Measurements from ENCODE around the gene PIGU.

PIGU gene

GRCh38 chr20:34575271-34575670 is 101.6 kb downstream of the PIGU start:
- DNase-seq: no peak

- no peak for DNase-seq
These were observed 102.0 kb downstream of the PIGU start for GRCh38 chr20:34574861-34575260.

DNA sequence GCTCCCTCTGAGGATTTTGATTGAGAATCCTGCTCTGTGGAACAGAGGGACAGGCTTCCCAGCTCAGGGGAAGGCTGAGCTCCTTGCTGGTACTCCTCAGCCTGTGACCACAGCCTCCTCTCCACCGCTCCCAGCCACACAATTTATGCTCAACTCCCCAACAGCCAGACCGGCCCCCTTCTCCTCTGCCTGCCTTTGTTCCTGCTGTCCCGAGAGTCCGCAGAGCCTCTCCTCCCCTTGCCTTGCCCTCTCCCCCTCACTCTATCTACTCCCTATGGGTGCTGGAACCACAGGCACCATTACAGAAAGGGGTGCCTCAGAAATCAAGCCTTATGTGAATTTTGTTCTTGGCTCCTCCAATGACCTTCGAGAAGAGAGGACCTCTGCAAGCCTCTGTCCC is 102.5 kb downstream of the PIGU start:
- DNase-seq: no peak

GRCh38 chr20:34573541-34574300 is 103.2 kb downstream of the PIGU start:
- no peak for DNase-seq

DNA sequence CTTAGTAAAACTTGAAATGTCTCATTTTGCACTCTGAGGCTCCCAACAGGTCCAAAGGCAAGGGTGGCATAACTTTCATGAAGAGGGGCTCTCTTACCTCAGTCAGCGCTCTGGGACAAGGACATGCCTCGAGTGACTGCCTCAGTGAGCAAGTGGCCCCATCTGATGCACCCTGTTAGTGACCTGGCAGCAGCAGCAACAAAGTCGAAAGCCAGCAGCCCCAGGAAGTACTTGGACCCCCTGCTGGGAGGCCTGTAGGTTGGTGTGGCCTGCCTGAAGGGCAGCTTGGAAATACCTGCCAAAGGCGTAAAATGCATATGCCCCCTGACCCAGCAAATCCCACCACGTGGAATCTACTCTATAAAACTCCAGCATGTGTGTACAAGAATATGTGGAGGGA is 105.1 kb downstream of the PIGU start:
- DNase-seq: no peak

GRCh38 chr20:34570859-34571306 is 106.0 kb downstream of the PIGU start:
- no peak for DNase-seq

GRCh38 chr20:34569598-34569997 is 107.3 kb downstream of the PIGU start:
- no peak for DNase-seq

- DNase-seq: no peak
These were observed 108.7 kb downstream of the PIGU start for GRCh38 chr20:34567892-34568865.

DNA sequence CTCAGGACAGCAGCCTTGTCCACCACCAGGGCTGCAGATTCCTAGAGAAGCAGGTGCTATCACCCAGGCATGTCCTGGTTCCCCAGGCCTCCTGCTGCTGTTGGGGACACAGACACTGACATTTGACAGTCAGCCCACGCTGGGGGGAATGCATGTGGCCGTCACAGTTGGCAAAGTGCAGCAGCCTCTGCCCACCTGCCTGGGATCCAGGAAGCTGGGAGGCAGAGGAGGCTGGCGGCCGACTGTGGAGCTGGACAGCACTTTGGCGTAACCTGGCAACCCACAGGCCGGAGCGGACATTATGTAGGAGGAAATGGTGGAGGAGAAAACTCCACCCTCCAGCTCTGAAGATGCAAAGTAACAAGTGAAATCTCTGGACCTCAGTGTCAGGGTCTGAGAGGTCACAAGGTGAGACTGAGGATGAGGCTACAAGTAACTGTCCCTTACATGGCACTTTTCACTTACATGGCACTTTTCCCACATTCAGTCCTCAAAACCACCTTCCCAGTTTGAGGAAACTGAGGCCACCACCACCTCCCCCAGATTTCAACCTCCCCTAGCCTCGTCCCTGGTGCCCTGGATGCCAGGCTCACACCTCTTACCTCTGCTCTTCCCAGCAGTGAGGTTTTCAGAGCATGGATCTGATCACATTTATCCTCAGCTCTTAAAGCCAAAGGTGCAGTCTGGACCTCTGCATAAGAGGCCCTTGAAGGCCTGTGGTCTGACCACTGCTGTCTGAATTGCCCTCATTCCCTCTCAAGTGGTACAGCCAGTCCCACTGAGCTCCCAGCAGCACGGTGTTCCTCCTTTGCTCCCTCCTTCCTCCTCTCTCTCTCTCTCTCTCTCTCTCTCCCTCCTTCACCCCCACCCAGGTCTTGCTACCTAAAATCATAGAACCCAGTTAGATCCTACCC is 109.7 kb downstream of the PIGU start:
- no peak for DNase-seq

GRCh38 chr20:34564833-34565232 is 112.1 kb downstream of the PIGU start:
- DNase-seq: no peak

DNA sequence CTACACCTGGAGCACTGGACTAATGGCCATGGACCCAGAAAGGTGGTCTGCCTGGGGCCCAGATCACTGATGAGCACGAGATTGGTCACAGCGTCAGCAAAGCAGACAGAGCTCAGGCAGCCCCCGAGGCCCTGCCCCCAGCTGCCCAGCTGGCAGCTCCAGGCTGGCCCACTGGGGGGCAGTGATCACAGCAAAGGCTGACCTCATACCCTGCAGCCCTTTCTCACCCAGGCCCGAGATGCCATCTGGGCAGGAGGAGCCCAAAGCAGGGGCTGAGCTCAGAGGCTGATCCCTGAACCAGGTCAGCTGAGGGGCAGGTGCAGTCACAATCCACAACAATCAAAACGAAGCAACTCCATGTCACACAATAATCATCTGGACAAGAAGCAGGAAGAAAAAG is 114.3 kb downstream of the PIGU start:
- DNase-seq: peak; percentile 80

DNA sequence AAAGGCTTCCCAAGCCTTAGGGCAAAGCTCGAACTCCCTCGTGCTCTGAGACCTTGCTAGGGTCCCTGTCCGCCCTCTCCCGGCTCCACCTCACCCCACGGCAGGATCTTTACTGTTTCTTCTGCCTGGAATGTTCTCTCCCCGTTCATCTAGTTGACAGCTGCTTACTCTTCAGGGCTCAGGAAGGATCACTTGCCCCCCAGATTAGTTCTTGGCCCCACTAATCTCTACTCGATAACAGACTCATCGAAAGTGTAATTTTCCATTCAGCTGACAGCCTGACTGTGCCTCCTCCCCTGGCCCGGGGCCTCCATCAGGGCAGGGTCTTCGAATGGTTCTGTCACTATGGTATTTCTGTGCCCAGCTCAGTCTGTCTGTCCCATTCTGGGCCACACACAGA is 115.2 kb downstream of the PIGU start:
- peak; percentile 67 for DNase-seq

- DNase-seq: no peak
These were observed 116.3 kb downstream of the PIGU start for GRCh38 chr20:34560614-34561013.

- DNase-seq: no peak
These were observed 116.8 kb downstream of the PIGU start for GRCh38 chr20:34560141-34560523.

DNA sequence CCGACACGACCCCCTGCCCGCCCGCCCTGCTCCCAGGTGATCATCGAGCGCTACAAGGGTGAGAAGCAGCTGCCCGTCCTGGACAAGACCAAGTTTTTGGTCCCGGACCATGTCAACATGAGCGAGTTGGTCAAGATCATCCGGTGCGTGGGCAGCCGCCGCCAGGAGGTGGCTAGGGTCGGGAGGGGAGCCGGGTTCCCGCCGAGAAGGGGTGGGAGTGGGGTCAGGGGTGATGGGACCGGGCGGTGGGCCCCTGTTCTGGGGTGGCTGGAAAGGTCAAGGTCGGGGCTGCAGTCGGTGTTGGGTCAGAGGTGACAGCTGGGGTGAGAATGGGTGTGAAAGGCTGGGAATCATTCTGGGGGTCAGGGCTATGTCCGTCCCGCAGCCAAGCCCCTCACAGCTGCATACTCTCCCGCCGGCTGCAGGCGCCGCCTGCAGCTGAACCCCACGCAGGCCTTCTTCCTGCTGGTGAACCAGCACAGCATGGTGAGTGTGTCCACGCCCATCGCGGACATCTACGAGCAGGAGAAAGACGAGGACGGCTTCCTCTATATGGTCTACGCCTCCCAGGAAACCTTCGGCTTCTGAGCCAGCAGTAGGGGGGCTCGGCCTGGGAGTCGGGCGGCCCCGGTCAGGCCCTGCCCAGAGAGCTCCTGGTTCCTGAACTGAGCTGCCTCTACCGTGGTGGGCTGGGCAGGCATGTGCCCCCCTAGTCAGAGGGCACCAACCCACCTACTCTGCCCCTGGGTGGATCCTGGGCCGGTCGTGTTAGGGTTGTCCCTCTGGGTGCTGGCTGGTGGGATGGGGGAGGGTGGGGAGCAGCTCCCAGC is 117.4 kb downstream of the PIGU start:
- DNase-seq: no peak

- DNase-seq: no peak
These were observed 118.3 kb downstream of the PIGU start, which contains the start of gene MAP1LC3A for GRCh38 chr20:34558320-34559218. Gene MAP1LC3A, plus strand, starts transcription at chr20:34558718. Its CDS starts 151 bp downstream, at chr20:34558869.

- no peak for DNase-seq
These were observed 119.0 kb downstream of the PIGU start for GRCh38 chr20:34557936-34558319.

- peak; percentile 49 for DNase-seq
These were observed 123.5 kb downstream of the PIGU start for GRCh38 chr20:34553366-34553867.

GRCh38 chr20:34552569-34552968 is 124.3 kb downstream of the PIGU start:
- DNase-seq: no peak

DNA sequence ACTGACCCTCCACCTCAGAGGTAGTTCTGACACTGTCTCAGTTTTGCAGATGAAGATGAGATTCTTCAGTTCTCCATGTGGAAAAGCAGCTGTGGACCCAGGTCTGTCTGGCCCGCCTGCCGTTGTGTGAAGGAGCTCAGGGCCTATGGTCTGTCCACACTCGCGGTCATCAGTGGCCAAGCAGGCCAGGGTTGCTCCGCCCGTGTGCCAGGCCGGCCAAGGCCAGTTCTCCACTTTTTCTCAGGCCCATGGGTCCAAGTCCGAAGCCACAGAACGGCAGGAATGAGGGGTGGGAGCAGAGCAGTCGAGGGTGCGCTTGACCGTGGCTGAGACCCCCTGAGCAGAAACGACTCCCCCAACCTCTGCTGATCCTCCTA is 127.0 kb downstream of the PIGU start:
- DNase-seq: no peak

Data from NCI-H82 (cell line).